ENCODE measurements around the gene CXCL14.
A peak's percentile ranks its signal among the peaks of the same experiment; 100 is the strongest.

CXCL14 gene

DNA sequence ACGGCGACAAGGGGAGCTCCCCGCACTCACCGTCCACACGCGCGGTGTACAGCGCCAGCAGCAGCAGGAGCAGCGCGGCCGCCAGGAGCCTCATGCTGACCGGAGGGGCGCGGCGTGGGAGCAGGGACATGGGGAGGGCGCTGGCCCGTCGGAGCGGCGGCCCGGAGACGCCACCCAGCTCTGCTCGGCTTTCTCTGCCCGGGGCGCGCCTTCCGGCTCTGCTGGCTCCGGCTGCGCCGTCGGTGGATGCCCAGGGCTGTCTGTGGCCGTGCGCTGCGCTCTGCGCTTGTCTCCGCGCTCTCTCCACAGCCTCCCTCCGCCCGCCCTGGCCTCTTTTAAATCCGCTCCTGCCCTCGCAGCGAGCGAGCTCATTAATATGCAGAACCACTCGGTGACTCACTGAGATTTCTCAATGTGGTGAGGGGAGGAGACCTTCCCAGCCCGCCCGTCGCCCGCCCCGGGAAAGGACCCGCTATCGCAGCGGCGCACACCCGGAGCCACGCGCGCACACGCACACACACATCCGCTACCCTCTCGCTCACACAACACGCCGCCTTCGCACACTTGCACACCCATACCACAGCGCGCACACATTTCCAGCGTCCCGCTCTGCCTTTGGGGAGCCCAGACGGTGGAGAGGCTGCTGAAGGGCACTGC is at the start of gene CXCL14:
TSS of gene CXCL14 (minus strand) at position 307 of the 657 bp plus-strand sequence. CDS start at position 94, 213 bp downstream.
- peak; percentile 77 for DNase-seq (ENCODE audit: low spot score)

- no peak for DNase-seq (ENCODE audit: low spot score)
Observed at GRCh38 chr5:135626636-135627035, 47.8 kb upstream of the CXCL14 start.

GRCh38 chr5:135625961-135626360 is 47.2 kb upstream of the CXCL14 start:
- DNase-seq (ENCODE audit: low spot score), result no peak

DNA sequence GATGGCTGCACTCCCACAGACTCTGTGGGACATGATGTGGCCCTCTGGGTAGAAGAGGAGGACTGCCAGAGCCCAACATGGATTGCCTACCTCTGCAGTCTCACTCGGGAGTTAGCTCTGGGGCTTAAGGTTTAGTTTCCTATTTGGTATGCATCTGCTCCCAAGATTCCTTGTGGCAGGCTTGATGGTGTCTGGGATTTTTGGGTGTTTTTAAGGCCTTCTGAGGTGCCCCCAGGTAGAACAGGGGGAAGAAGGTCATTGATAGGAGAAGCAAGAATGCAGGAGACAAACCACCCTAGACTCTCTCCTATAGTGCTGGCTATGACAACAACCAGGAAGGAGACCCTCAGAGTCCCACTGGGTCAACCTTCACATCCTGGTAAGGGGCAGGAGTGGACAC is 46.7 kb upstream of the CXCL14 start:
- no peak for DNase-seq (ENCODE audit: low spot score)

GRCh38 chr5:135625061-135625460 is 46.3 kb upstream of the CXCL14 start:
- DNase-seq (ENCODE audit: low spot score), result no peak

- DNase-seq (ENCODE audit: low spot score), result no peak
Observed at GRCh38 chr5:135623186-135623715, 44.5 kb upstream of the CXCL14 start.

- no peak for DNase-seq (ENCODE audit: low spot score)
Observed at GRCh38 chr5:135615581-135616260, 36.9 kb upstream of the CXCL14 start.

GRCh38 chr5:135615171-135615570 is 36.4 kb upstream of the CXCL14 start:
- DNase-seq (ENCODE audit: low spot score), result no peak

- no peak for DNase-seq (ENCODE audit: low spot score)
Observed at GRCh38 chr5:135609981-135610380, 31.2 kb upstream of the CXCL14 start.

DNA sequence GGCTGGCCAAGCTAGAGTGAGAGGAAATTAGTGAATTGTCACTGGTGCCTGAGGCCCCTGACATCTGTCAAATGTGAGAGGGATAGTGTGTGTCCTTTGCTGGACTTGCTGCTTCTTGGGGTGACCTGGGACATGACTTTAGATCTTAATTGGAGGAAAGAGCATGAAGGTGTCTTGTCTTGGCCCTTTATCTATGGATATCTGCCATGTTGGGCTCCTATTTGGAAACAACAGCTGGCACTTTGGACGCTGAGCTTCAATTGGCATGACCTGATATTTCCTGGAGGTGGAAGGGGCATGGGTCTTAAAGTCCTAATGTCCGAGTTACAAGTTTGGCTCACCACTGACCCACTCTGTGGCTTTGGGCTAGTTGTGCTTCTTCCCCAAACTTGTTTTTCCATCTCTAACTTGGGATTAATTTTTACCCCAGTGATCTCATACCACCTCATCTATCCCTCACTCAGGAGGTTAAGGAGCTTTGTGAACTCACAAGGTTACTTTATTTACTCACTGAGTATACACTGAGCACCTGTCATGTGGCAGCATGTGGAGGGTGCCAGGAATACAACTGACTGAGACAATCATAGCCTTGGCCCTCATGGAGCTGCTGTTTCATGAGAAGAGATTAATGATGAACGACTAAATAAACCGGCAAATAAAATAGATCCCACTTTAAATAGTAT is 30.1 kb upstream of the CXCL14 start:
- no peak for DNase-seq (ENCODE audit: low spot score)

DNA sequence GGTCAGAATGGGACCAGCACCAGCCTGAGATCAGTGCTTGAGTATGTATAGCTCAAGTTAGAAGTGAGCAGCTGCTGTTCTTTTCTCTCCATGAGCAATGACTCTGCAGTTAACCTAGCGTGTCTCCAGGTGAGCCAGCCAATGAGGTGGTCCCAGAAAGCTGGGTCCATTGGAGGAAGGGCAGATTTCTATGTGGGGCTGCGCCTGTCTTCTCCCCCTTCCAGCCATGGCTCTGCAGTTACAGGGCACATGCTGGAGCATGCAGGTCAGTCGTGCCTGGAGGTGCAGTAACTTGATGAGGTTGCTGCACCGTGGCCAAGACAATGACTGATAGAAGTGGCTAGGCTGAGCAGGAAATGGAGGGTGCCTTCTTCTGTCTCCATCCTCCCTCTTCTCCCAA is 29.6 kb upstream of the CXCL14 start:
- no peak for DNase-seq (ENCODE audit: low spot score)

DNA sequence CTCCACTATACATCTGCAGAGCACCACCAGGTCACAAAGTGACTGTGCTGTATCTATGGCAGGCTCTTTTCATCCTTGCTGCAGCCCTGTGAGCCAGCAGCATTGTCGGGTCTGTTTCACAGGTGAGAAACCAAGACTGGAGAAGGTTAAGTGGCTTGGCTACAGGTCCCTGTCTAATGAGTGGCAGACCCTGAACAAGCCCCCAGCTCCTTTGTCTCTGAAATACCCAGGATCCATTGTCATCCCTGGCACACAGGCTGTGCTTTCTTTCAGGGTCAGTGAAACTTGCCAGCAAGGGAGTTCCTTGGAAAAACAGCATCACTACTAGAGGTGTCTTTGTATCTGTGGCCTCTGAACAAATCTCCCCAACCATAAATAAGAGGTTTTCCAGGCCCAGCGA is 27.6 kb upstream of the CXCL14 start:
- DNase-seq (ENCODE audit: low spot score), result no peak

DNA sequence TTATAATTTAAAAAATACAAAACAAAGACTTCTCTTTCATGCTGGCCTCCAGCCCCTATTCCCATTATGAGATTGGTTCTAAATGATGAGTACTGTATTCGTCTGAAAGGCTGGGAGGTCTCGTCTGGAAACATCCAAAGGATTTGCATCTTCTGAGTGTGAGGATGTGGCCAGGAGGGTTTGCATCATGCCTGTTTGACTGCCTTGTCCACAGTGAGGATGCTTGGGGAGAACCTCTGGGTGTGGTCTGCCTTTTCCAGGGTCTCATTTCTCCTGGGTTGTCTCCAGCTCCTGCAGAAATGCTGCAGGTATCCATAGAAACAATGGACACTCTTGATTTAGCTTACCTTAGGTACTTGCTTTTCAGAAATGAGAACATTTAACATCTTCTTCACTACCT is 26.4 kb upstream of the CXCL14 start:
- DNase-seq (ENCODE audit: low spot score), result no peak

DNA sequence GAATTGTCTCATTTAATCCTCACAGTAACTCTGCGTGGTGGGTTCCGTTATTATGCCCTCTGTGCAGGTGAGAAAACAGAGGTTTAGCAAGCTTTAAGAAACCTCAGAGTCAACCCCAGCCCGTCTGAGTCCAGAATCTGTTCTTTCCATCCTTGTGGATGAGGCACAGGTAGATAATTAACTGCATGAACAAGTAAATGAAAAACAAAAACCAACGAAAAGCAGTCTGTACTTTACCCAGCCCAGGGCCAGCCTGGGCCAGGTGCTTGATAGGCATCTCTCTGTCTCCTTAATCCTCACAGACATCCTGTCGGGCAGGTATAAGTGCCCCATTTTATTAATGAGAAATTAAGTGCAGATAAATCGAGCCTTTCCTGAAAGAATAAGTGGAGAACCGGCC is 25.3 kb upstream of the CXCL14 start:
- no peak for DNase-seq (ENCODE audit: low spot score)

GRCh38 chr5:135602882-135603721 is 24.3 kb upstream of the CXCL14 start:
- DNase-seq (ENCODE audit: low spot score), result no peak

DNA sequence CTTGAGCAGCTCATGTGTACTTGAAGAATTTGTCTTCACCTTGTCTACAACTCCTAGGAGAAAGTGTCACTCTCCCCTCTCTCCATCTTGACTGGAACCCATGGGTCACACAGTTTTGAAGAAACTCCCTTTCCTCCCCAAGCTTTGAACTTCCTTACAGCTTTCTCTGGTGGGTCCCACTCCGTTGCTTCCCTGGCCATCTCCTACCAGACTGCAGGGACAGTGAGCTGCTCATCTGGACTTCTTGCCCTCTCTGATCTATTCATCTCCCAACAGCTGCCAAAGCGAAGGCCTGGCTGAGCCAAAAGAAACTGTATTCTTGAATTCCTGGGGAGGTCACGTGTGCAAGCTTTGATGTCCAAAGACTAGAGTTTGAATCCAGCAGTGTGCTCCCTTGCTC is 22.7 kb upstream of the CXCL14 start:
- no peak for DNase-seq (ENCODE audit: low spot score)

- DNase-seq (ENCODE audit: low spot score), result no peak
Observed at GRCh38 chr5:135600971-135601381, 22.2 kb upstream of the CXCL14 start.

- no peak for DNase-seq (ENCODE audit: low spot score)
Observed at GRCh38 chr5:135600152-135600570, 21.4 kb upstream of the CXCL14 start.

DNA sequence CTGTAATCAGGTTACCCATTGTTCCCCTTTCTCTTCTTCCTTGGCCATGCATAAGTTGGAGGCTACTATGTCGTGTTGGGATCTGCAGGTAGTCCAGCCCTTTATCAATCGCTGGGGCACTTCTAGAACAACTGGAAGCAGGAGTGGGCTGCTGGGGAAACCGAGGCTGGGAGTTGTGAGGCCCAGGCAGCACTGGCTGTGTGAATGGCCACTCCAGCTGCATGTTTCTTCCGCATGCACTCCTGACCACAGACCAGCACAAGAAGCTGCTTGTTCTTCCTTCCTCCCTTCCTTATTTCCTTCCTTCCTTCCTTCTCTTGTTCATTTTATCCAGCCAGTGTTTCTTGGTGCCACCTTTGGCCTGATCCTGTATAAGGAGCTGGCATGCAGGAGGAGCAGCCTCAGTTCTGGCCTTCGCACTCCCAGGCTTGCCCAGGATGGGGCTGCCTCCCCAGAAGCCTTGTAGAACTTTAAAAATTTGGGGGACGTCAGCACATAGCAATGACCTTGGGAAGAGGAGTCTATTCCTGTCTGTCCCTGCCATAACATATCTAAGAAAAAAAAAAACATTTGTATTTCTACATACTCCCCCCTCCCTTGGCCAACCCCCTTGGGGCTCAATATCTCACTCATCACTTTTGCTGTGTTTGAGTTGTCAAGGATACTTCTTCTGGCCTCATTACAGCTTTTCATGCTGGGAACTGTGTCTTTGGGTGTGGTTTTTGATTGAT is 20.8 kb upstream of the CXCL14 start:
- DNase-seq (ENCODE audit: low spot score), result no peak

- no peak for DNase-seq (ENCODE audit: low spot score)
Observed at GRCh38 chr5:135598691-135599395, 20.1 kb upstream of the CXCL14 start.

DNA sequence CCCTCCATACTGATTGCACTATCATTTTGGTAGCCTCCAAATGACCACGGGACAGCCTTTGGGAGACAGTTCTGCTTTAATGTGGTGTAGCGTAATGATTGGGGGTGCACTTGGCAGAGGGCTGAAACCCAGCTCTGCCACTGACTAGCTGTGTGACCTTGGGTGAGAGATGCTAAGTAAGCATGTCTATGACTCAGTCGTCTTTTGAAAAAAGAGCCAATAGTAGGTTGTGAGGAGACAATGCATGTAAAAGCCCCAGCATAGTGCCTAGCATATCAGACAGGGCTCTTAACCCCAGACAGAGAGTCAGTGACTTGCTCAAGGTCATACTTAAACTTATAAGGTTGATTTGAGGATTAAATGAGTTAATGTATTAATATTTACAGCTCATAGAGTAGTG is 18.0 kb upstream of the CXCL14 start:
- no peak for DNase-seq (ENCODE audit: low spot score)

Measured in iPS-NIHi11 (cell line).